A673 (cell line): ENCODE results near the gene APOC3.
"Not testable (repeated sequence)": the region's sequence is repeated elsewhere in the genome, so short reads cannot be mapped to it uniquely, and the experiment has no call there.

Experiments used
- EZH2 ChIP-seq: fragments of 200-600 bp; sonication (generic); IDR thresholded peaks from 2 replicates; pipeline ENCODE4 v1.6.1; 2017; ENCODE audit warnings: borderline replicate concordance, low read depth, mild to moderate bottlenecking, mixed read lengths, antibody characterized with exemption, low read length; ENCODE audit not compliant: poor library complexity, severe bottlenecking
- TF ChIP-seq, protein P1 (sequence below): fragments of 300-800, 200-600 bp; sonication (generic); conservative IDR thresholded peaks from 2 replicates; pipeline ENCODE4 v1.5.1; 2017; ENCODE audit warnings: low read depth, mild to moderate bottlenecking, antibody characterized with exemption, low read length, moderate library complexity, mixed read lengths

DNA sequence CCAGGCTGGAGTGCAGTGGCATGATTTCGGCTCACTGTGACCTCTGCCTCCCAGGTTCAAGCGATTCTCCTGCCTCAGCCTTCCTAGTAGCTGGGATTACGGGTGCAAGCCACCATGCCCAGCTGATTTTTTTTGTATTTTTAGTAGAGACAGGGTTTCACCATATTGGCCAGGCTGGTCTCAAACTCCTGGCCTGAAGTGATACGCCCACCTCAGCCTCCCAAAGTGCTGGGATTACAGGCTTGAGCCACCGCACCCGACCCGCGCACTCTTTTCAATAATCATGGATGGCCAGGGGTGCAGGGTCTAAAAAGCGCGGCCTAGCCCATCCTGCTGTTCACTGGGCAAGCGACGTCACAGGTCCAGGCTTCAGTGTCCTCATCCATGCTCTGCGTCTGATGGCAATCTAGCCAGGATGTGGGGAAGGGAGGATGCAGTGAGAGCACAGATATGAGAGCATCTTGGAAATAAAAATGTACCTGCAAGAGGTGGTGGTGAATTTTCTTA lies 4.9 kb downstream of the APOC3 start:
- TF ChIP-seq, protein P1, sequence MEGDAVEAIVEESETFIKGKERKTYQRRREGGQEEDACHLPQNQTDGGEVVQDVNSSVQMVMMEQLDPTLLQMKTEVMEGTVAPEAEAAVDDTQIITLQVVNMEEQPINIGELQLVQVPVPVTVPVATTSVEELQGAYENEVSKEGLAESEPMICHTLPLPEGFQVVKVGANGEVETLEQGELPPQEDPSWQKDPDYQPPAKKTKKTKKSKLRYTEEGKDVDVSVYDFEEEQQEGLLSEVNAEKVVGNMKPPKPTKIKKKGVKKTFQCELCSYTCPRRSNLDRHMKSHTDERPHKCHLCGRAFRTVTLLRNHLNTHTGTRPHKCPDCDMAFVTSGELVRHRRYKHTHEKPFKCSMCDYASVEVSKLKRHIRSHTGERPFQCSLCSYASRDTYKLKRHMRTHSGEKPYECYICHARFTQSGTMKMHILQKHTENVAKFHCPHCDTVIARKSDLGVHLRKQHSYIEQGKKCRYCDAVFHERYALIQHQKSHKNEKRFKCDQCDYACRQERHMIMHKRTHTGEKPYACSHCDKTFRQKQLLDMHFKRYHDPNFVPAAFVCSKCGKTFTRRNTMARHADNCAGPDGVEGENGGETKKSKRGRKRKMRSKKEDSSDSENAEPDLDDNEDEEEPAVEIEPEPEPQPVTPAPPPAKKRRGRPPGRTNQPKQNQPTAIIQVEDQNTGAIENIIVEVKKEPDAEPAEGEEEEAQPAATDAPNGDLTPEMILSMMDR = not testable (repeated sequence)
- TF ChIP-seq EZH2 = not testable (repeated sequence)
